Measurements from ENCODE around the gene RABL2B.
"Not testable (repeated sequence)": the region's sequence is repeated elsewhere in the genome, so short reads cannot be mapped to it uniquely, and the experiment has no call there.

The RABL2B gene

GRCh38 chr22:50783033-50783879 is at the start of gene RABL2B:
RABL2B (minus strand) TSS chr22:50783636; CDS start chr22:50782294, 1,342 bp downstream.
- DNase-seq (ENCODE audit: low spot score) = peak; percentile 93

DNA sequence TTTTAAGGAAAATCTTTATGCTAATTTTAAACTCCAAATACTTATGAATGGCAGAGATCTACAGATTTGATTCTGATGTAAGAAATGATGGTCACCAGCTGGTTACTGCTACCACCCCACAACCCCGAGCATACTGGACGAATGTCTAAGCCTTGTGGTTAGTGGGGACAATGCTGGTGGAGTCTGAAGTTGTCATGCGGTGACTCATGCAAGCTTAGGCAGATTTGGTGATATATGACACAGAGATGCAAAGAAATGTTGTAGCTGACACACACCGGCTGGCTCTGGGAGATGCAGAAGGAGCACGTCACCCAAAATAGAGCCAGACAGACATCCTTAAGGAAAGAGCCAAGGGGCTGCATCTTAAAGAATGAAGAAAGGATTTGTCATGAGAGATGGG is 3.5 kb upstream of the RABL2B start:
- not testable (repeated sequence) for DNase-seq (ENCODE audit: low spot score)

DNA sequence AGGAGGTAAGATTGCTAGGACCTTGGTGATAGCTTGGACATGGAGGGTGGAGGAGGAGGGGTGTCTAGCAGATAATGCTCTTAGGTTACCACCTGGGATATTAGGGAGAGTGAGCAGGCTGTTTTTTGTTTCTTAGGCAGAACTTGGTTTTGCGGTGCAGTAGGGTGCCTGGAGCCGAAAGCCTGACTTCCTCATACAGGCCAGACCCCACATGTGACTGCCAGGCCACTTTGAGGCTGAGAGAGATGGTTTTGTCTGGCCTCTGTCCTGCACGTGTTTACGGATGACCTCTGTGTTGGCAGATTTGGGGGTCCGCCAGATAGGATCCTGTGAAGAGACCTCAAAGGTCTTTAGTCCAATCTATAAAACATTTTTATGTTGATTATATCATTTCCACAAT is 1.9 kb upstream of the RABL2B start:
- DNase-seq (ENCODE audit: low spot score) = not testable (repeated sequence)

- not testable (repeated sequence) for DNase-seq (ENCODE audit: low spot score)
These were observed 442 bp upstream of the RABL2B start for GRCh38 chr22:50783880-50784276.

- peak; percentile 3 for DNase-seq (ENCODE audit: low spot score)
These were observed 1.2 kb downstream of the RABL2B start for GRCh38 chr22:50782253-50782652.

- not testable (repeated sequence) for DNase-seq (ENCODE audit: low spot score)
These were observed 3.2 kb downstream of the RABL2B start for GRCh38 chr22:50780244-50780643.

- not testable (repeated sequence) for DNase-seq (ENCODE audit: low spot score)
These were observed 5.8 kb downstream of the RABL2B start for GRCh38 chr22:50777631-50778030.

DNA sequence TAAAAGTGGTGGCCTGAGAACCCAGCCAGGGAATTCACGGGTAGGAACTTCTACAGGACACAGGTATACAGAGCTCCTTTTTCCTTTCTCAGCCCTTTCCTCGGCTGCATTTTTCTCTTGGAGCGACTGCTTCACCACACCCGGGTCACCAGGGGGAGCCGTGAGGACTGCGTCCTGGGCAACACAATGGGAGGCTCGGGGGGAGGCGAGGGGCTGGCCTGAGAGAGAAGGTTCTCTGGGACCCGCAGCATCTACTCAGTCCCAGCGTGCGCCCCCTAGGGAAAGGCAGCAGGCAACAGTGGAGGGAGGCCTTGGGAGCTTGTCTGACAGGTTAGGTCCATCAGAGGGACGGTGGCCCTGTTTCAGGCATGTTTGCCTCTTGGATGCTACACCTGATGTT is 8.3 kb downstream of the RABL2B start:
- DNase-seq (ENCODE audit: low spot score) = peak; percentile 8

- DNase-seq (ENCODE audit: low spot score) = not testable (repeated sequence)
These were observed 19.1 kb downstream of the RABL2B start for GRCh38 chr22:50764288-50764687.

GRCh38 chr22:50761829-50762228 is 21.6 kb downstream of the RABL2B start:
- DNase-seq (ENCODE audit: low spot score) = not testable (repeated sequence)

DNA sequence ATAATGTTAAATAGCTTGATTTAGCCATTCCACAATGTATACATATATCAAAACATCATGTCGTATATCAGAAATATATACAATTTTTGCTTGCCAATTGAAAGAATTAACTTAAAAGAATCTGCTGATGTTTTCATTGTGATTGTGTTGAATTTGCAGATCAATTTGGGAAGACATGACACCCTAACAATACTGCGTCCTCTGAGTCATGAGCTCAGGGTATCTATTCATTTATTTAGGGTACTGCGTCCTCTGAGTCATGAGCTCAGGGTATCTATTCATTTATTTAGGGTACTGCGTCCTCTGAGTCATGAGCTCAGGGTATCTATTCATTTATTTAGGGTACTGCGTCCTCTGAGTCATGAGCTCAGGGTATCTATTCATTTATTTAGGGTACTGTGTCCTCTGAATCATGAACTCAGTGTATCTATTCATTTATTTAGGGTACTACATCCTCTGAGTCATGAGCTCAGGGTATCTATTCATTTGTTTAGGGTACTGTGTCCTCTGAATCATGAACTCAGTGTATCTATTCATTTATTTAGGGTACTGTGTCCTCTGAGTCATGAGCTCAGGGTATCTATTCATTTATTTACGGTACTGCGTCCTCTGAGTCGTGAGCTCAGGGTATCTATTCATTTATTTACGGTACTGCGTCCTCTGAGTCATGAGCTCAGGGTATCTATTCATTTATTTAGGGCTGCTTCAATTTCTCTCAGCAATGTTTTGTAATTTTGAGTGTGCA is 23.7 kb downstream of the RABL2B start:
- not testable (repeated sequence) for DNase-seq (ENCODE audit: low spot score)

DNA sequence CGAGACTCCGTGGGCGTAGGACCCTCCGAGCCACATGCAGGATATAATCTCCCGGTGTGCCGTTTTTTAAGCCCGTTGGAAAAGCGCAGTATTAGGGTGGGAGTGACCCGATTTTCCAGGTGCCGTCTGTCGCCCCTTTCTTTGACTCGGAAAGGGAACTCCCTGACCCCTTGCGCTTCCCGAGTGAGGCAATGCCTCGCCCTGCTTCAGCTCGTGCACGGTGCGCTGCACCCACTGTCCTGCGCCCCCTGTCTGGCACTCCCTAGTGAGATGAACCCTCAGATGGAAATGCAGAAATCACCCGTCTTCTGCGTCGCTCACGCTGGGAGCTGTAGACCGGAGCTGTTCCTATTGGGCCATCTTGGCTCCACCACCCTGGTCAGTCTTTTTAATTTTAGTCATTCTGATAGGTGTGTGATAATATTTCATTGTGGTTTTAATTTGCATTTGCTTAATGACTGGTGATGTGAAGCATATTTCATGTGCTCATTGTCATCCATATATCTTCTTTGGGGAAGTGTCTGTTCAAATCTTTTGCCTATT is 26.4 kb downstream of the RABL2B start:
- not testable (repeated sequence) for DNase-seq (ENCODE audit: low spot score)

DNA sequence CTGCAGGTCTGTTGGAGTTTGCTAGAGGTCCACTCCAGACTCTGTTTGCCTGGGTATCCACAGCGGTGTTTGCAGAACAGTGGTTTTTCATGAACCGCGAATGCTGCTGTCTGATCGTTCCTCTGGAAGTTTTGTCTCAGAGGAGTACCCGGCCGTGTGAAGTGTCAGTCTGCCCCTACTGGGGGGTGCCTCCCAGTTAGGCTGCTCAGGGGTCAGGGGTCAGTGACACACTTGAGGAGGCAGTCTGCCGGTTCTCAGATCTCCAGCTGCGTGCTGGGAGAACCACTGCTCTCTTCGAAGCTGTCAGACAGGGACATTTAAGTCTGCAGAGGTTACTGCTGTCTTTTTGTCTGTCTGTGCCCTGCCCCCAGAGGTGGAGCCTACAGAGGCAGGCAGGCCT is 27.0 kb downstream of the RABL2B start:
- DNase-seq (ENCODE audit: low spot score) = not testable (repeated sequence)

- not testable (repeated sequence) for DNase-seq (ENCODE audit: low spot score)
These were observed 28.2 kb downstream of the RABL2B start for GRCh38 chr22:50755251-50755650.

DNA sequence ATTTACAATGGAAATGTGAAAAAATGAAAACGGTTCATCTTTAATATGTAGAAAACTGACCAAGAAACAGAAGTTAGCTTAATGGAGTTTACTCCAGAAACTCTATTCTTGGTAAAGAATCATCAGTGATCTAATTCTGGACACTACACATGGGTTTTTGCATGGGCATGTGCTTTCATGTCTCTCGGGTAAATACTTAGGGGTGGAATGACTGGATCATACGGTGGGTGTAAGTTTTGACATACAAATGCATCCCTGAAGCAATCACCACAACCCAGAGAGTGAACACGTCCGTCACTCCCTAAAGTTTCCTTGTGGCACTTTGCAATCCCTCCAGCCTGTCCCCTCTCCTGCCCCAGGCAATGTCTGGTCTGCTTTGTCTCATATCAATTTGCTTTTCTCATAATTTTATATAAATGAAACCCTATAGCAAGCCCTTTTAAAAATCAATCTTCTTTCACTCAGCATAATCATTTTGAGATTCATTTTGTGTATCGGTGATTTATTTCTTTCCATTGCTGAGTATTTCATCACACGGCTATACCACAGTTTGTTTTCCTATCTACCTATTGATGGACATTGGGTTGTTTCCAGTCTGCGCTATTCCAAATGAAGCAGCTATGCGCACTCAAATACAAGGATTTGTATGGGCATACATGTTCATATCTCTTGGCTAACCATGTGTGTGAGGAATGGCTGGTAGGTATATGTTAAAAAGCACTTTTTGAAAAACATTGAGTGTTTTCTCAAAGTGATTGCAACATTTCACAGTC is 33.9 kb downstream of the RABL2B start:
- DNase-seq (ENCODE audit: low spot score) = not testable (repeated sequence)

GRCh38 chr22:50748630-50749029 is 34.8 kb downstream of the RABL2B start:
- not testable (repeated sequence) for DNase-seq (ENCODE audit: low spot score)

GRCh38 chr22:50747521-50747920 is 35.9 kb downstream of the RABL2B start:
- DNase-seq (ENCODE audit: low spot score) = not testable (repeated sequence)

DNA sequence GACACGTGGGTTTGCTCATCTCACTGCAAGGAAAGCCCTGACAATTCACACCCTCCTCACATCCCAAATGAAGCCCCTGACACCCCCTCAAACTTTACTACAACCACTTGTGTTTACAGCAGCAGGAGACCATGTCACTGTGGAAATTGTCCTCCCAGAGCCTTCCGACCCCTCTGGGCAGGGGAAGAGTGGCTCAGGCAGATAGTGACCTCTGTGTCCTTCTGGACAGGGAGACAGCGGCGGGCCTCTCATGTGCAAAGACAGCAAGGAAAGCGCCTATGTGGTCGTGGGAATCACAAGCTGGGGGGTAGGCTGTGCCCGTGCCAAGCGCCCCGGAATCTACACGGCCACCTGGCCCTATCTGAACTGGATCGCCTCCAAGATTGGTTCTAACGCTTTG is 39.0 kb downstream of the RABL2B start:
- DNase-seq (ENCODE audit: low spot score) = not testable (repeated sequence)

DNA sequence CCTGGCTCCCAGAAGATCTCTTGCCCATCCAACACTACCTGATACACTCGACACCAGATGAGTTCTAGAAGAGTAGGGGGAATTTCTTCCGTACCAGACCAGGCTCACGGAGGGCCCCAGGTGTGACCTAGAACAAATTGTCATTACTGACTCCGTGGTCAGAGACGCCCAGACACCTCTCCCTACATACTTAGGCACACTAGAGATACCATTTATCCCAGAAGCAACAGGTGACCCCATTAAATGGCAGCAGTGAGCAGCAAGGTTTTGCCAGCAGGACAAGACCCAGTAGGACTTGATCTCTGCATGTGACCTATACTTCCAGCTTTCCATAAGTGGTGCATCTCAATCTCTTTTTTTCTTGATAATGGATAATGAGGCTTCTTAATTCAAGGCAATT is 42.7 kb downstream of the RABL2B start:
- DNase-seq (ENCODE audit: low spot score) = not testable (repeated sequence)
